ENCODE measurements around the gene VSTM4.

The VSTM4 gene

DNA sequence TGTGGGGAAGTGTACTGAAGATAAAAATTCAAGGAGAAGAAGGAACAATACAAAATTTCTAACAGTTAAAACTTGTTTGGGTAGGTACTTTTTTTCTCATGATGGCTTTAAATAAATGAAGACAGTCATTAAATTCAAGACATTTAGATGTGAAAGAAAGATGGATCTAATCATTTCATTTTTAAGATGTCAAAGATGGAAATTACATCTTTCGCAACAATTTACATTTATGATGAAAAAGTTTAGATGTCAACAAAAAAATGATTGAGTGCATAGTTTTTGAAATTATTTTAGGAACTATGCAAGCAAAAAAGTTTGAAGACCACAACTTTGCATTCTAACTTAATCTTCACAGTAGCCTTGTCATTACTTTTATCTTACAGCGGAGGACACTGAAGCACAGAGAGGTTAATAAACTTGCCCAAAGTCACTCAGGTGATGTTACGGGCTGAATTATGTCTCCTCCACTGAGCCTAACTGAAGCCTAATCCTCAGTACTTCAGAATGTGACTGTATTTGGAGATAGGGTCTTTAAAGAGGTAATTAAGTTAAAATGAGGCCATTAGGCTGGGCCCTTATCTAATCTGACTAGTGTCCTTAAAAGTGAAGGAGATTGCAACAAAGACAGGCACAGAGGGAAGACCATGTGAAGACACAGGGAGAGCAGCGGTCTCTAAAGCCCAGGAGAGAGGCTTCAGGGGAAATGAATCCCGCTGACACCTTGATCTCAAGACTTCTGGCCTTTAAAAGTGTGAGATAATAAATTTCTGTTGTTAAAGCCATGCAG, 48.2 kb downstream of the VSTM4 start:
- no peaks in the 10 kb centered on the region for H3K27me3 Mint-ChIP-seq (ENCODE audit: low read depth)
- H3K4me3 Mint-ChIP-seq, result no peak overlapping the region
- TF ChIP-seq, protein P1, sequence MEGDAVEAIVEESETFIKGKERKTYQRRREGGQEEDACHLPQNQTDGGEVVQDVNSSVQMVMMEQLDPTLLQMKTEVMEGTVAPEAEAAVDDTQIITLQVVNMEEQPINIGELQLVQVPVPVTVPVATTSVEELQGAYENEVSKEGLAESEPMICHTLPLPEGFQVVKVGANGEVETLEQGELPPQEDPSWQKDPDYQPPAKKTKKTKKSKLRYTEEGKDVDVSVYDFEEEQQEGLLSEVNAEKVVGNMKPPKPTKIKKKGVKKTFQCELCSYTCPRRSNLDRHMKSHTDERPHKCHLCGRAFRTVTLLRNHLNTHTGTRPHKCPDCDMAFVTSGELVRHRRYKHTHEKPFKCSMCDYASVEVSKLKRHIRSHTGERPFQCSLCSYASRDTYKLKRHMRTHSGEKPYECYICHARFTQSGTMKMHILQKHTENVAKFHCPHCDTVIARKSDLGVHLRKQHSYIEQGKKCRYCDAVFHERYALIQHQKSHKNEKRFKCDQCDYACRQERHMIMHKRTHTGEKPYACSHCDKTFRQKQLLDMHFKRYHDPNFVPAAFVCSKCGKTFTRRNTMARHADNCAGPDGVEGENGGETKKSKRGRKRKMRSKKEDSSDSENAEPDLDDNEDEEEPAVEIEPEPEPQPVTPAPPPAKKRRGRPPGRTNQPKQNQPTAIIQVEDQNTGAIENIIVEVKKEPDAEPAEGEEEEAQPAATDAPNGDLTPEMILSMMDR (IDR thresholded peaks at IDR 0.05; ENCODE audit: unreplicated experiment in 3 of 3), result no peak
- H3K36me3 Mint-ChIP-seq (ENCODE audit: low read depth), result peaks cover 37% of the 10 kb centered on the region
- H3K9me3 Mint-ChIP-seq, result peaks cover 19% of the 10 kb centered on the region
- H3K27ac Mint-ChIP-seq, result no peak overlapping the region
- H3K4me1 Mint-ChIP-seq, result peaks cover 7% of the 10 kb centered on the region

DNA sequence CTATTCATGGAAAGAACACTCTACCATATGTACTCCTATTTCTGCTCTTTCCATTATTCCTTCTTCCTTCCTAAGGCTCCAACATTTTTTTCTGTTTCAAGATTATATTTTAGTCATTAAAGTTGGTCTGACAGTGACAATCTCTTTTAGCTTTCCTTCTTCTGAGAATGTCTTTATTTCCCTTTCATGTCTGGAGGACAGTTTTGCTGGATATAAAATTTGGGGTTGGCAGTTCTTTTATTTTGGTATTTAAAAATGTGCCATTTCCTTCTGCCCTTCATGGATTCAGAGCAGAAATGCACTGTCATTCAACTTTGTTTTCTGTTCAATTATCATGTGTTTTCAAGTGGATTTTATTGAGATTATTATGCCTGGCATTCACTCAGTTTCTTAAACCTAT, 53.1 kb downstream of the VSTM4 start:
- H3K4me1 Mint-ChIP-seq, result peaks cover 13% of the 10 kb centered on the region
- H3K4me3 Mint-ChIP-seq, result no peak overlapping the region
- H3K27me3 Mint-ChIP-seq (ENCODE audit: low read depth), result no peaks in the 10 kb centered on the region
- peaks cover 30% of the 10 kb centered on the region for H3K9me3 Mint-ChIP-seq
- H3K36me3 Mint-ChIP-seq (ENCODE audit: low read depth), result peaks cover 47% of the 10 kb centered on the region
- H3K27ac Mint-ChIP-seq, result no peak overlapping the region
- TF ChIP-seq, protein P1 (IDR thresholded peaks at IDR 0.05; ENCODE audit: unreplicated experiment in 3 of 3), result no peak

DNA sequence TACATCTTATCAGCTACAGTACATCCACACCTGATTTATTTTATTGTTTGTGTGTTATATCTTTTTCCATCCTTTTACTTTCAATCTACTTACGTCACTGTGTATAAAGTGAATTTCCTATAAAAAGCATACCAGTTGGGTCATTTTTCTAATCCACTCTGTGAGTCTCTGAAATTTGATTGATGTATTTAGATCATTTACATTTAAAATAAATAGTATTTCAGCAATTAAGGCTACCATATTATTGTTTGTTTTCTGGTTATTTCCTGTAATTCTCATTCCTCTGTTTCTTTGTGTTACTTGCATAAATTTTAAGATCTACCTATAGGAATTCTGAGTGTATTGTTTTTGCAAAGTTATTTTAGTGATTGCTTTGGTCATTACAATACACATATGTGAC, 53.7 kb downstream of the VSTM4 start:
- TF ChIP-seq, protein P1 (IDR thresholded peaks at IDR 0.05; ENCODE audit: unreplicated experiment in 3 of 3), result no peak
- Mint-ChIP-seq H3K4me3 (no peak overlapping the region), H3K27me3 (ENCODE audit: low read depth) (no peaks in the 10 kb centered on the region), H3K9me3 (peaks cover 30% of the 10 kb centered on the region), H3K27ac (no peak overlapping the region), H3K4me1 (peaks cover 16% of the 10 kb centered on the region), H3K36me3 (ENCODE audit: low read depth) (peaks cover 45% of the 10 kb centered on the region)

DNA sequence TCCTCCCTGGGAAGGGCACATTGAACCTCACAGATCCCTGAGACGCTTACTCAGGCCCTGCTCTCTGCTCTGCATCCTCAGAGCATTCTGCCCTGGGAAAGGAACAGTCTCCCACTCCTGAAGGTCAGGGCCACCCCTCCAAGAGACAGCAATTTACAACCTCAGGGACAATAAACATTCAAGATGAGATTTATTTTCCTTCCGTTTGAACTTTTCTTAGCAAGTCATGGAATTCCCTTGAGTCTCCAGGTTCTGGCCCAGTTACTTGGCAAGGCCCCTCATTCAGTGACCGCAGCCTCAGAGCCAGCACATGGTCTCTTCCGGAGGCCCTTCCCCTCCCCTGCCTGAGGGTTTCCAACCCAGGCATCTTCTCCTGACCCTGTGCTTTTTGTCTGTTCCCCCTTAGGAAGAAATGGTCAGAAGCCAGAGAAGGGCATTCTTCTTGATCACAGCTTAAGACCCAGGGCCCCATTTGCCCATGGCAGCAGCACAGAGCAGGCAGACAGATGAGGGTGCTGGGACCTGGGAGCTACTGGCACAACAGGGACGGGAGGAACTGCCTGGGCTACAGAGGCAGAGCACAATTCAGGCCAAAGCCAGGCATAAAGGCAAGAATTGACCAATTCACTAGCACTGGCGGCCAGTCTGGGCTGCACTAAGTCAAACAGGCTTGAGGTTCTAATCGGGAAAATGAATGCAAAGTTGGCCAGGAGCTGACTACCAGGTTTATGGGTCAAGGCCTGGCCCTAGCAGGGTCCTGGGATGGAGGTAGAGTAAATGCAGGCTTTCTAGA, 56.7 kb downstream of the VSTM4 start:
- Mint-ChIP-seq H3K36me3 (ENCODE audit: low read depth) (peaks cover 34% of the 10 kb centered on the region), H3K9me3 (peaks cover 27% of the 10 kb centered on the region), H3K27me3 (ENCODE audit: low read depth) (peaks cover 4% of the 10 kb centered on the region), H3K4me3 (no peak overlapping the region), H3K4me1 (peaks cover 39% of the 10 kb centered on the region), H3K27ac (peak overlapping the region; percentile 74 to 89 (median 77))
- TF ChIP-seq, protein P1 (IDR thresholded peaks at IDR 0.05; ENCODE audit: unreplicated experiment in 3 of 3), result no peak

DNA sequence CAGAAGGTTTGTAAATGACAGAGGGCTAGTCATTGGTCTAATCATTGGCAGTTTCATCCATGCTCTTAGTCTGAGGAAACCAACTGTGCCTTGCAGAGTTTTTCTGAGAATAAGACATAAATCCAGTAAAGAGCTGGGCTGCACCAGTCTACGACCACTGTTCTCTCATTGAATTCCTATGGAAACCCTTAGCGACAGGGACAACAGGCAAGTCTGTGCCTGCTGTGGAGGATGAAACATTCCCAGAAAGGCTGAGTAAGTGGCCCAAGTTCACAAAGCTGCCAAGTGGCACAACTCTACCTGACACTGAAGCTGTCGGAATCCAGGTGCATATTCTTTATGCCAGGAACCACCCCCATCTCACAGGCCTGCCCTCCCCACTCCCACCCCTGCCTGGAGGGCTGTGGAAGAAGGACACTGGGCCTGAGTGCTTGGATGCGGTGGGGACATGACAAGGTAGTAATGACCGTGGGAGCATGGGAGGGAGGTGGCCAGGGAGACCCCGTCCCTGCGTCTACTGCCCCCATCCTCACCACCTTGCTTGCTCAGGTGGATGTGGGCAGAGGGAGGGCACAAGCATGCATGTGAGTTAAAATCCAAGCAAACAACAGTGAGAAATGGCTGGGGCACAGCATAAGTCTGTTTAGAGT, 58.0 kb downstream of the VSTM4 start:
- Mint-ChIP-seq H3K4me1 (peaks cover 51% of the 10 kb centered on the region), H3K9me3 (peaks cover 18% of the 10 kb centered on the region), H3K36me3 (ENCODE audit: low read depth) (peaks cover 22% of the 10 kb centered on the region), H3K27ac (peak overlapping the region; percentile 65 to 89 (median 74)), H3K4me3 (no peak overlapping the region), H3K27me3 (ENCODE audit: low read depth) (peaks cover 4% of the 10 kb centered on the region)
- TF ChIP-seq, protein P1 (IDR thresholded peaks at IDR 0.05; ENCODE audit: unreplicated experiment in 3 of 3), result no peak

Data from nephron (organoid).